Measurements from ENCODE around the gene ARHGAP5. TPM values are rescaled to one million over a fixed set of nuclear protein-coding genes. Genes with fewer than 3 reads are reported as not detected.

ARHGAP5 gene
- total RNA-seq, 1 donor: 88.7 TPM

DNA sequence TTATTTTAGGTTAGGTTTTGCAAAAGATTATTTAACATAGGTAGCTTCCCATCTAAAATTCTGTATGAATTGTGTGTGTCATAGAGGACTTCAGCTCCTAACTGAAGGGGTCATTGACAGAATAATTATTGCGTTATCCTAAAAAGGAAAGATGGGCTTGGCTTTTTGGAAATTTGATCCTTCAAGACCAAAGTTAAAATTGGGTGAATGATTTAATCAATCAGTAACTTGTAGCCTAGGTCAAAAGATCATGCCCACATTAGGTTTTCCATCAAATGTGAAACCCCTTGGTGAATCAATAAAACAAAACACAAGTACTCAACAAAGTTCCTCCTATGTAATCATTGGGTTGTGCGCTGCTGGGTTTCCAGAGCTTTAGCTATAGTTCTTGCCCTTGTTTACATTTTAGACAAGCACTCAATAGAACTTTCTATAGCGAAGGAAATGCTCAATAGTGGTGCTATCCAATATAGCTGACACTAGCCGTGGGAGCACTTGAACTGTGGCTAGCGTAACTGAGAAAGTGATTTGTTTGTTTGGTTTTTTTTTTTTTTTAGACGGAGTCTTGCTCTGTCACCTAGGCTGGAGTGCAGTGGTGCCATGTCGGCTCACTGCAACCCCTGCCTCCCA lies 37.6 kb upstream of the ARHGAP5 start:
- DNase-seq (ENCODE audit: insufficient read length, low spot score, missing footprints): no peak
- H3K27me3 ChIP-seq (ENCODE audit: insufficient read depth, low read length): peaks cover 9% of the 10 kb centered on the region
- no peaks in the 10 kb centered on the region for H3K4me1 ChIP-seq (ENCODE audit: insufficient read depth, low read length)
- no peaks in the 10 kb centered on the region for H3K79me2 ChIP-seq (ENCODE audit: insufficient read depth, low read length)
- no peak overlapping the region for H3K4me3 ChIP-seq (ENCODE audit: insufficient read depth, low read length)
- no peak overlapping the region for H3K4me2 ChIP-seq (ENCODE audit: insufficient read depth, low read length)
- H3K36me3 ChIP-seq (ENCODE audit: insufficient read depth, low read length): no peaks in the 10 kb centered on the region
- H2AFZ ChIP-seq (ENCODE audit: low read length): no peak overlapping the region
- TF ChIP-seq, protein P1, sequence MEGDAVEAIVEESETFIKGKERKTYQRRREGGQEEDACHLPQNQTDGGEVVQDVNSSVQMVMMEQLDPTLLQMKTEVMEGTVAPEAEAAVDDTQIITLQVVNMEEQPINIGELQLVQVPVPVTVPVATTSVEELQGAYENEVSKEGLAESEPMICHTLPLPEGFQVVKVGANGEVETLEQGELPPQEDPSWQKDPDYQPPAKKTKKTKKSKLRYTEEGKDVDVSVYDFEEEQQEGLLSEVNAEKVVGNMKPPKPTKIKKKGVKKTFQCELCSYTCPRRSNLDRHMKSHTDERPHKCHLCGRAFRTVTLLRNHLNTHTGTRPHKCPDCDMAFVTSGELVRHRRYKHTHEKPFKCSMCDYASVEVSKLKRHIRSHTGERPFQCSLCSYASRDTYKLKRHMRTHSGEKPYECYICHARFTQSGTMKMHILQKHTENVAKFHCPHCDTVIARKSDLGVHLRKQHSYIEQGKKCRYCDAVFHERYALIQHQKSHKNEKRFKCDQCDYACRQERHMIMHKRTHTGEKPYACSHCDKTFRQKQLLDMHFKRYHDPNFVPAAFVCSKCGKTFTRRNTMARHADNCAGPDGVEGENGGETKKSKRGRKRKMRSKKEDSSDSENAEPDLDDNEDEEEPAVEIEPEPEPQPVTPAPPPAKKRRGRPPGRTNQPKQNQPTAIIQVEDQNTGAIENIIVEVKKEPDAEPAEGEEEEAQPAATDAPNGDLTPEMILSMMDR (IDR thresholded peaks at IDR 0.05; ENCODE audit: extremely low read depth, low read depth, low read length): no peak
- H3K9me3 ChIP-seq (ENCODE audit: low read depth, low read length): no peaks in the 10 kb centered on the region
- no peak overlapping the region for H3K27ac ChIP-seq (ENCODE audit: low read depth, low read length)
- H4K20me1 ChIP-seq (ENCODE audit: insufficient read depth, low read length): no peaks in the 10 kb centered on the region

DNA sequence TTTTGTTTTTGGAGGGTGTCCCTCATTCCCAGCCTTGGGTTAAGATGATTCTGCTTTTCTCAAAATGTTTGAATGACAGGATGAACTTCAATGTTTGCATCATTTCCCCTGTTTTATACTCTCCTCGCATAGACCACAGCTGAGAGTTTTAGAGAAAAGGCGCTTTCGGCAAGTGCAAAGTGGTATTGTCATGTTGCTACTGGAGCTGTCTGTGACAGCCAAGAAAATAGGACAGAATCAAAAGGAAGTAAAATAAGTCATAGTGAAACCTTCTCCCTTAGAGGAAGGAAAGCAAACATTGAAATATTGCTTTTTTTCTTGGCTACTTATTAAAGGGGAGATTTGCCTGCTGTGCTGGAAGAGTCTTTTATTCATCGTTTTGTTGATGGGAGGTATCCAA lies 33.5 kb upstream of the ARHGAP5 start:
- no peak overlapping the region for H3K4me3 ChIP-seq (ENCODE audit: insufficient read depth, low read length)
- peak overlapping the region; percentile 33 for H2AFZ ChIP-seq (ENCODE audit: low read length)
- H4K20me1 ChIP-seq (ENCODE audit: insufficient read depth, low read length): no peaks in the 10 kb centered on the region
- TF ChIP-seq, protein P1 (IDR thresholded peaks at IDR 0.05; ENCODE audit: extremely low read depth, low read depth, low read length): no peak
- H3K79me2 ChIP-seq (ENCODE audit: insufficient read depth, low read length): no peaks in the 10 kb centered on the region
- DNase-seq (ENCODE audit: insufficient read length, low spot score, missing footprints): no peak
- no peaks in the 10 kb centered on the region for H3K4me1 ChIP-seq (ENCODE audit: insufficient read depth, low read length)
- H3K27ac ChIP-seq (ENCODE audit: low read depth, low read length): no peak overlapping the region
- H3K36me3 ChIP-seq (ENCODE audit: insufficient read depth, low read length): no peaks in the 10 kb centered on the region
- no peak overlapping the region for H3K4me2 ChIP-seq (ENCODE audit: insufficient read depth, low read length)
- no peaks in the 10 kb centered on the region for H3K9me3 ChIP-seq (ENCODE audit: low read depth, low read length)
- H3K27me3 ChIP-seq (ENCODE audit: insufficient read depth, low read length): no peaks in the 10 kb centered on the region

DNA sequence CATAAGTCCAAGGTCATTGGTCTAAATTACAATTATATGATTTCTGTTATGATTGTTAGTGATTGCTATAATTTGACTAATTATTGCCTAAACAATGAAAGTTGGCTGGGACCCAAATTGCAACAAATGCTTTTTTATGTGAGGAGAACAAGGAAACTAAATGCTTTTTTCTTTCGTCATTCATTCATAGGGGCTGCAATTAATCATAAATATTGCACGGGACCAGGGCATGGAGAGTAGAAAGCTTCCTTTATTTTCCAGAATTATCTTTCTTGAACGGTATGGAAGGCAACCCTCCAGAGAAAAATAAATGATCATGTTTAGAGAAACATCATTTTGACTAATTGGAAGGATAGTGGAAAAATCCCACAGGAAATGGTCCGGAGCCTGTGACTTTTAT lies 32.6 kb upstream of the ARHGAP5 start:
- Histone ChIP-seq H3K27ac (ENCODE audit: low read depth, low read length) (no peak overlapping the region), H3K9me3 (ENCODE audit: low read depth, low read length) (no peaks in the 10 kb centered on the region), H4K20me1 (ENCODE audit: insufficient read depth, low read length) (no peaks in the 10 kb centered on the region), H3K79me2 (ENCODE audit: insufficient read depth, low read length) (no peaks in the 10 kb centered on the region), H3K36me3 (ENCODE audit: insufficient read depth, low read length) (no peaks in the 10 kb centered on the region), H3K4me2 (ENCODE audit: insufficient read depth, low read length) (no peak overlapping the region), H3K27me3 (ENCODE audit: insufficient read depth, low read length) (no peaks in the 10 kb centered on the region), H3K4me1 (ENCODE audit: insufficient read depth, low read length) (no peaks in the 10 kb centered on the region), H3K4me3 (ENCODE audit: insufficient read depth, low read length) (no peak overlapping the region), H2AFZ (ENCODE audit: low read length) (no peak overlapping the region)
- TF ChIP-seq, protein P1 (IDR thresholded peaks at IDR 0.05; ENCODE audit: extremely low read depth, low read depth, low read length): no peak
- DNase-seq (ENCODE audit: insufficient read length, low spot score, missing footprints): no peak

DNA sequence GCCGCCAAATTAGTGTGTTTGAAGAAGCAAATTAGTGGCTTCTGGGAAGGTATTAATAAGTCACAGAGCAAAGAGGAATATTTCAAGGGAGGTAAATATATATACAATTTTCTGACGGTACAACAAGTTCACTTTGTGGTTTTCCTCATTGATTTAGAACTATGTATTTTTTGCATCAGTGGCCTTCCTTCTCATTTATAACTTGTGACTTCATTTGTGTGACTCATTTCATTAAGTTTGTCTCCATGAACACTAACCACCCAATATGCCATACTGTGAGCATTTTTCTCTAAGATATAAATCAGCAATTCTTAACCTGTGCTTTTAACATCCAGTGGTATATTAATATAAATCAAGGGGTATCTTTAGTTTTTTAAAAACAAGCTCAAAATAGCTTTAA lies 29.3 kb upstream of the ARHGAP5 start:
- no peaks in the 10 kb centered on the region for H3K4me1 ChIP-seq (ENCODE audit: insufficient read depth, low read length)
- no peaks in the 10 kb centered on the region for H3K9me3 ChIP-seq (ENCODE audit: low read depth, low read length)
- no peaks in the 10 kb centered on the region for H4K20me1 ChIP-seq (ENCODE audit: insufficient read depth, low read length)
- H3K4me3 ChIP-seq (ENCODE audit: insufficient read depth, low read length): no peak overlapping the region
- no peaks in the 10 kb centered on the region for H3K36me3 ChIP-seq (ENCODE audit: insufficient read depth, low read length)
- no peaks in the 10 kb centered on the region for H3K27me3 ChIP-seq (ENCODE audit: insufficient read depth, low read length)
- TF ChIP-seq, protein P1 (IDR thresholded peaks at IDR 0.05; ENCODE audit: extremely low read depth, low read depth, low read length): no peak
- no peak for DNase-seq (ENCODE audit: insufficient read length, low spot score, missing footprints)
- no peak overlapping the region for H3K4me2 ChIP-seq (ENCODE audit: insufficient read depth, low read length)
- no peaks in the 10 kb centered on the region for H3K79me2 ChIP-seq (ENCODE audit: insufficient read depth, low read length)
- H2AFZ ChIP-seq (ENCODE audit: low read length): no peak overlapping the region
- H3K27ac ChIP-seq (ENCODE audit: low read depth, low read length): no peak overlapping the region

All from osteoblast (primary cell).